H1 (cell line): ENCODE data around the gene CHMP4A. TPM values are rescaled to one million over a fixed set of nuclear protein-coding genes. Genes with fewer than 3 reads are reported as not detected.

ENCODE experiments used
- CTCF ChIA-PET: fragments of 300-600 bp; sonication (Branson Sonifier 250); formaldehyde crosslinking; loops from one replicate; lab custom pipeline; 2021; ENCODE audit not compliant: partially characterized antibody; lab: Charles Lee
- POLR2A ChIA-PET: fragments of 300-600 bp; sonication (Branson Sonifier 250); formaldehyde crosslinking; loops from one replicate; lab custom pipeline; 2021; ENCODE audit warnings: inconsistent platforms; ENCODE audit not compliant: partially characterized antibody; lab: Charles Lee
- DNase-seq, 2 experiments: peaks; one replicate each; pipeline versions ENCODE4 v3.0.0 to v3.0.0-alpha.2; 2010 to 2022; ENCODE audit warnings: low spot score in 2 of 2, low read depth in 1 of 2, mixed read lengths in 1 of 2
- FAIRE-seq: peaks from 2 replicates; lab custom pipeline; 2011; peaks lifted over from hg19 to GRCh38; lab: Jason Lieb, UNC
- H2AFZ ChIP-seq: 2 replicates; pipeline ENCODE4 v1.8.1; 2012; ENCODE audit warnings: low read length, inconsistent platforms
- H2AK5ac ChIP-seq: 2 replicates; pipeline ENCODE4 v1.6.1; 2013; ENCODE audit warnings: low read depth, low read length
- H2BK120ac ChIP-seq: replicated peaks from 2 replicates; pipeline ENCODE3; 2013; ENCODE audit warnings: low read depth, low read length, inconsistent platforms
- H2BK12ac ChIP-seq: 2 replicates; pipeline ENCODE4 v1.6.1; 2013; ENCODE audit warnings: low read depth, low read length
- H2BK15ac ChIP-seq: 2 replicates; pipeline ENCODE4 v1.6.1; 2013; ENCODE audit warnings: low read length
- H2BK20ac ChIP-seq: 2 replicates; pipeline ENCODE4 v1.6.1; 2013; ENCODE audit warnings: low read length
- H2BK5ac ChIP-seq: 2 replicates; pipeline ENCODE4 v1.6.1; 2013; ENCODE audit warnings: low read depth, low read length
- H3K14ac ChIP-seq: 2 replicates; pipeline ENCODE4 v1.6.1; 2013; ENCODE audit warnings: inconsistent platforms; ENCODE audit not compliant: insufficient read length
- H3K18ac ChIP-seq: 2 replicates; pipeline ENCODE4 v1.6.1; 2013; ENCODE audit warnings: low read length; ENCODE audit errors: extremely low read depth
- H3K23ac ChIP-seq: 2 replicates; pipeline ENCODE4 v1.6.1; 2013; ENCODE audit warnings: inconsistent platforms; ENCODE audit not compliant: insufficient read length
- H3K23me2 ChIP-seq: 2 replicates; pipeline ENCODE4 v1.6.1; 2013; ENCODE audit warnings: low read depth, low read length
- H3K27ac ChIP-seq: 2 replicates; pipeline ENCODE4 v1.6.1; 2011; ENCODE audit warnings: low read depth, low read length, inconsistent platforms
- H3K27me3 ChIP-seq, 4 experiments: replicated peaks in 1 of 4; 1 replicate in 1 of 4; 2 replicates in 3 of 4; pipeline versions ENCODE4 v1.6.1 to v1.8.1; 2011 to 2013; ENCODE audit warnings: low read length in 3 of 4, mild to moderate bottlenecking in 3 of 4, inconsistent platforms in 2 of 4, mixed read lengths in 2 of 4, moderate library complexity in 1 of 4; ENCODE audit not compliant: control insufficient read depth in 3 of 4, insufficient read depth in 3 of 4; ENCODE audit errors: extremely low read depth in 1 of 4
- H3K36me3 ChIP-seq, 4 experiments: 2 replicates each; pipeline versions ENCODE4 v1.6.1 to v1.8.1; 2011 to 2013; ENCODE audit warnings: mild to moderate bottlenecking in 4 of 4, low read length in 3 of 4, moderate library complexity in 2 of 4, control low read depth in 1 of 4, inconsistent platforms in 1 of 4; ENCODE audit not compliant: insufficient read depth in 4 of 4, control insufficient read depth in 2 of 4
- H3K4ac ChIP-seq: replicated peaks from 2 replicates; pipeline ENCODE3; 2013; ENCODE audit warnings: low read length, low read depth, mixed read lengths, inconsistent platforms; ENCODE audit not compliant: insufficient read length
- H3K4me1 ChIP-seq, 4 experiments: replicated peaks in 1 of 4; 1 replicate in 1 of 4; 2 replicates in 3 of 4; pipeline versions ENCODE4 v1.6.1 to v1.8.1; 2011 to 2013; ENCODE audit warnings: low read length in 3 of 4, inconsistent platforms in 2 of 4, mixed read lengths in 1 of 4; ENCODE audit not compliant: insufficient read depth in 4 of 4, control insufficient read depth in 3 of 4
- H3K4me2 ChIP-seq, 2 experiments: 2 replicates each; pipeline versions ENCODE4 v1.6.1 to v1.8.1; 2011 to 2013; ENCODE audit warnings: low read depth in 2 of 2, low read length in 2 of 2, control low read depth in 1 of 2, inconsistent platforms in 1 of 2, mild to moderate bottlenecking in 1 of 2; ENCODE audit not compliant: insufficient read depth in 1 of 2
- H3K4me3 ChIP-seq, 4 experiments: fragments of 200-600, 300-600 bp in 1 of 4; sonication (generic), shearing (Covaris generic), sonication (Bioruptor Twin) in 1 of 4; 2 replicates each; pipeline versions ENCODE4 v1.5.1 to v1.8.1; 2011 to 2016; ENCODE audit warnings: low read length in 4 of 4, low read depth in 3 of 4, control low read depth in 2 of 4, inconsistent platforms in 2 of 4, mild to moderate bottlenecking in 2 of 4, mixed read lengths in 1 of 4, moderate library complexity in 1 of 4; ENCODE audit not compliant: insufficient read depth in 2 of 4; ENCODE audit errors: extremely low read depth in 1 of 4
- H3K56ac ChIP-seq: replicated peaks from 2 replicates; pipeline ENCODE3; 2013; ENCODE audit warnings: low read depth, mild to moderate bottlenecking, mixed read lengths, low read length, inconsistent platforms; ENCODE audit not compliant: insufficient read length
- H3K79me1 ChIP-seq: 2 replicates; pipeline ENCODE4 v1.6.1; 2013; ENCODE audit warnings: low read depth, low read length, control low read depth
- H3K79me2 ChIP-seq, 2 experiments: 2 replicates each; pipeline versions ENCODE4 v1.6.1 to v1.8.1; 2012 to 2013; ENCODE audit warnings: low read length in 2 of 2, mild to moderate bottlenecking in 2 of 2, inconsistent platforms in 1 of 2; ENCODE audit not compliant: insufficient read depth in 2 of 2, control insufficient read depth in 1 of 2
- H3K9ac ChIP-seq, 4 experiments: replicated peaks in 1 of 4; 1 replicate in 1 of 4; 2 replicates in 3 of 4; pipeline versions ENCODE4 v1.6.1 to v1.8.1; 2011 to 2013; ENCODE audit warnings: low read depth in 3 of 4, low read length in 3 of 4, control low read depth in 2 of 4, mild to moderate bottlenecking in 2 of 4, moderate library complexity in 2 of 4, inconsistent platforms in 1 of 4; ENCODE audit errors: extremely low read depth in 1 of 4
- H3K9me3 ChIP-seq, 2 experiments: 2 replicates each; pipeline versions ENCODE4 v1.6.1 to v1.8.1; 2012 to 2013; ENCODE audit warnings: mild to moderate bottlenecking in 2 of 2, moderate library complexity in 2 of 2, control low read depth in 1 of 2, inconsistent platforms in 1 of 2, low read depth in 1 of 2, low read length in 1 of 2, mixed read lengths in 1 of 2; ENCODE audit not compliant: insufficient read depth in 2 of 2
- H4K20me1 ChIP-seq, 2 experiments: replicated peaks in 1 of 2; 2 replicates each; pipeline versions ENCODE3 to v1.8.1; 2011 to 2013; ENCODE audit warnings: inconsistent platforms in 2 of 2, low read length in 2 of 2, mild to moderate bottlenecking in 1 of 2; ENCODE audit not compliant: insufficient read depth in 2 of 2, control insufficient read depth in 1 of 2
- H4K5ac ChIP-seq: 2 replicates; pipeline ENCODE4 v1.6.1; 2013; ENCODE audit warnings: low read length, low read depth, mixed read lengths, inconsistent platforms; ENCODE audit not compliant: insufficient read length
- H4K8ac ChIP-seq: 2 replicates; pipeline ENCODE4 v1.8.0; 2013; ENCODE audit warnings: mild to moderate bottlenecking, moderate library complexity, low read length, inconsistent platforms; ENCODE audit not compliant: insufficient read depth; ENCODE audit errors: extremely low read depth
- H4K91ac ChIP-seq: replicated peaks from 2 replicates; pipeline ENCODE3; 2013; ENCODE audit warnings: low read length, mixed read lengths, inconsistent platforms; ENCODE audit not compliant: insufficient read length
- ASH2L ChIP-seq: fragments of 200-600, 300-600 bp; sonication (generic); IDR thresholded peaks from one replicate; pipeline ENCODE4 v1.7.1; 2017; ENCODE audit warnings: low read length
- SUZ12 ChIP-seq: fragments of 200-600 bp; sonication (generic); IDR thresholded peaks from 2 replicates; pipeline ENCODE4 v1.6.1; 2012; ENCODE audit warnings: mild to moderate bottlenecking, inconsistent platforms, low read length, moderate library complexity, mixed read lengths
- WGBS, 2 experiments: shearing (Covaris generic) in 1 of 2; methylation state at CpG; one replicate each; pipeline versions ENCODE4 v1.1.6 to v1.1.7; 2013 to 2015; ENCODE audit warnings: low lambda C conversion rate in 2 of 2, mixed read lengths in 2 of 2, inconsistent platforms in 1 of 2, low coverage in 1 of 2, missing lambda C conversion rate in 1 of 2; ENCODE audit not compliant: insufficient replicate concordance in 2 of 2, insufficient coverage in 1 of 2, insufficient read length in 1 of 2; ENCODE audit errors: extremely low coverage in 1 of 2, missing lambda C conversion rate in 1 of 2; 5-methylcytosine and 5-hydroxymethylcytosine counted together
- polyA plus RNA-seq, 7 experiments: library from polyadenylated mRNA; depleted of rRNA in 3 of 7; stranded (reverse) in 5 of 7; unstranded in 2 of 7; fragments of >200 nt in 5 of 7; fragments of 200-250 nt in 2 of 7; gene quantifications; 1 replicate in 5 of 7; 2 replicates in 1 of 7; 4 replicates in 1 of 7; pipeline versions ENCODE4 v1.2.1 to v1.2.3, GENCODE V29; 2011 to 2013; ENCODE audit warnings: missing spikeins in 2 of 7, mixed read lengths in 2 of 7
- total RNA-seq: library from RNA; stranded (reverse); fragmentation: NEBNext Ultra II Directional; extraction: Animal tissue kit (Norgen Biotek cat#: 25700); gene quantifications from 2 replicates; pipeline ENCODE4 v1.2.1, GENCODE V29; 2021

CHMP4A gene
- total and polyA plus RNA-seq, 2 of the 8 experiments (the other 6 are each of a cell fraction or from before 2014, with no cell fraction given), result 32.9 to 37.6 TPM

DNA sequence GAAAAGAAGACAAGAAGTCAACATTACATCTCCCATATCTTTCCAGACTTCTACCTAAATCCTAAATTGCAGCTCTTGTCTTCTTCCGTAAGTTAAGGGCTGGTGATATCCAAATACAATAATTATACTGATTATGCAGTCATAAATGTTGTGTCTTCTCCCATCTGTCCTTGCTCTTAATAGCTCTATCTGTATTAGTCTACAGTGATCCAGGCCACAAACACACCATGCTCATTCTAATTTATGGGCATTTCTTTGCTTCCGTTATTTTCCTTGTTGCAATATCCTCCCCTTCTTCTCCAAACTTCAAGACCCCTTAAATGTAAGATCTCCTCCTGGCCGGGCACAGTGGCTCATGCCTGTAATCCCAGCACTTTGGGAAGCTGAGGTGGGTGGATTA is 6.2 kb upstream of the CHMP4A start:
- no peak for DNase-seq

More for the DNA sequence above, 6.2 kb upstream of the CHMP4A start:
- H2BK20ac ChIP-seq, result no peak overlapping the region
- no peaks in the 10 kb centered on the region for H3K27me3 ChIP-seq
- H3K4me1 ChIP-seq, result no peaks in the 10 kb centered on the region
- no peaks in the 10 kb centered on the region for H3K9me3 ChIP-seq
- H2BK5ac ChIP-seq, result no peak overlapping the region
- H3K23me2 ChIP-seq, result peaks cover 3% of the 10 kb centered on the region
- WGBS, 2 experiments, result 60% methylated on average over 3 of the region's 3 CpGs; no CpG with 5 or more reads in 1 of the 2 experiments
- no peak overlapping the region for H3K14ac ChIP-seq
- no peak overlapping the region for H4K91ac ChIP-seq
- H4K20me1 ChIP-seq, result peaks cover 0 to 1% of the 10 kb centered on the region in 2 experiments
- CTCF ChIA-PET, result interaction anchor here (0.7 to 5.0 kb wide), 7 partner anchors 12 to 88 kb away, joined by 3 to 16 read pairs (median 3); partner anchors contain the start of genes CIDEB and IRF9
- no peak overlapping the region for H4K8ac ChIP-seq
- H3K79me2 ChIP-seq, result peaks cover 0 to 30% of the 10 kb centered on the region in 2 experiments; a peak in 2 of 4 replicates
- no peak overlapping the region for H3K4me3 ChIP-seq
- no peak overlapping the region for H2AK5ac ChIP-seq
- H3K79me1 ChIP-seq, result no peaks in the 10 kb centered on the region; the same call in 1 of the 2 replicates
- H3K27ac ChIP-seq, result no peak overlapping the region
- H3K9ac ChIP-seq, result no peak overlapping the region
- H4K5ac ChIP-seq, result no peak overlapping the region
- H3K4ac ChIP-seq, result no peak overlapping the region
- no peak overlapping the region for H3K18ac ChIP-seq
- no peak overlapping the region for H3K56ac ChIP-seq
- no peak overlapping the region for H3K23ac ChIP-seq
- POLR2A ChIA-PET, result interaction anchor here (0.8 to 2.0 kb wide), 10 partner anchors 8 to 104 kb away, joined by 3 to 9 read pairs (median 3); partner anchors contain the start of genes DCAF11, DHRS1, NOP9 and NRL
- TF ChIP-seq ASH2L (no peak), SUZ12 (no peak)
- H3K4me2 ChIP-seq, result no peak overlapping the region
- FAIRE-seq, result no peak
- H2AFZ ChIP-seq, result no peak overlapping the region
- H2BK12ac ChIP-seq, result no peak overlapping the region
- H3K36me3 ChIP-seq, result peaks cover 0 to 6% (median 4%) of the 10 kb centered on the region in 4 experiments; a peak in 4 of 8 replicates
- H2BK120ac ChIP-seq, result no peak overlapping the region
- no peak overlapping the region for H2BK15ac ChIP-seq
